ENCODE data around the gene NLRC3.

Gene NLRC3

GRCh38 chr16:3596101-3596861 is 19.1 kb upstream of the NLRC3 start:
- DNase-seq, result no peak

GRCh38 chr16:3595521-3596021 is 18.4 kb upstream of the NLRC3 start:
- no peak for DNase-seq

GRCh38 chr16:3595110-3595486 is 17.9 kb upstream of the NLRC3 start:
- no peak for DNase-seq

- no peak for DNase-seq
These were observed 17.3 kb upstream of the NLRC3 start for GRCh38 chr16:3594316-3595109.

- no peak for DNase-seq
These were observed 15.4 kb upstream of the NLRC3 start for GRCh38 chr16:3592559-3592958.

- DNase-seq, result no peak
These were observed 14.8 kb upstream of the NLRC3 start for GRCh38 chr16:3591991-3592390.

- DNase-seq, result no peak
These were observed 14.2 kb upstream of the NLRC3 start for GRCh38 chr16:3591436-3591803.

GRCh38 chr16:3590736-3591435 is 13.7 kb upstream of the NLRC3 start:
- DNase-seq, result no peak

GRCh38 chr16:3589991-3590701 is 12.9 kb upstream of the NLRC3 start:
- no peak for DNase-seq

GRCh38 chr16:3589441-3589921 is 12.3 kb upstream of the NLRC3 start:
- DNase-seq, result no peak

GRCh38 chr16:3589001-3589400 is 11.8 kb upstream of the NLRC3 start:
- DNase-seq, result no peak

GRCh38 chr16:3587547-3588110 is 10.4 kb upstream of the NLRC3 start:
- DNase-seq, result no peak

GRCh38 chr16:3584412-3584811 is 7.2 kb upstream of the NLRC3 start:
- DNase-seq, result no peak

- DNase-seq, result no peak
These were observed 6.3 kb upstream of the NLRC3 start for GRCh38 chr16:3583303-3584038.

- DNase-seq, result no peak
These were observed 5.3 kb upstream of the NLRC3 start for GRCh38 chr16:3582276-3583165.

GRCh38 chr16:3581392-3581791 is 4.2 kb upstream of the NLRC3 start:
- no peak for DNase-seq

GRCh38 chr16:3580686-3581085 is 3.5 kb upstream of the NLRC3 start:
- DNase-seq, result no peak

GRCh38 chr16:3580251-3580651 is 3.0 kb upstream of the NLRC3 start:
- DNase-seq, result no peak

GRCh38 chr16:3579776-3580175 is 2.6 kb upstream of the NLRC3 start:
- DNase-seq, result no peak

All from activated CD4-positive, alpha-beta T cell treated with anti-CD3 and anti-CD28 coated beads, Interleukin-2, amount 50 U/mL, for 16 hours (primary cell).